Testis (tissue), 2 donors: ENCODE data around the gene CEACAM6.

Experiments used
- POLR2A ChIP-seq: fragments of 450-650 bp; IDR thresholded peaks from one replicate; pipeline ENCODE4 v1.6.1; 2017; ENCODE audit warnings: antibody characterized with exemption, mild to moderate bottlenecking, moderate library complexity
- TF ChIP-seq, protein P1 (sequence below), 3 experiments: fragments of 450-650 bp in 2 of 3; fragments of 200-600 bp in 1 of 3; sonication (generic) in 1 of 3; IDR thresholded peaks; one replicate each; pipeline ENCODE4 v1.5.1; 2016 to 2019; ENCODE audit warnings: antibody characterized with exemption in 3 of 3, mild to moderate bottlenecking in 2 of 3, moderate library complexity in 1 of 3

DNA sequence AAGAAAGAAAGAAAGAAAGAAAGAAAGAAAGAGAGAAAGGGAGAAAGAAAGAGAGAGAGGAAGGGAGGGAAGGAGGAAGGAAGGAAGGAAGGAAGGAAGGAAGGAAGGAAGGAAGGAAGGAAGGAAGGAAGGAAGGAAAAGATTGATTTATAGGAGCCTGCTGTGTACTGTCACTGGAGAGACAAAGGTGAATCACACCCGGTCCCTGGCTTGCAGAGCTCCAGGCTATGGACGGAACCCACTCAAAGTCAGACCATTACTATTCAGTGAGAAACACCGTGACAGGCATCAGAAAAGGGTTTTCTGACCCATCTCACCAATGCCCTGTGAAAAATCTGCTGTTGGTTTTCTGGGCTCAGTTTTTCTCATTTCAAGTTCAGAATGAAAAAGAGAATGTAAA, 7.3 kb upstream of the CEACAM6 start:
- TF ChIP-seq, protein P1, sequence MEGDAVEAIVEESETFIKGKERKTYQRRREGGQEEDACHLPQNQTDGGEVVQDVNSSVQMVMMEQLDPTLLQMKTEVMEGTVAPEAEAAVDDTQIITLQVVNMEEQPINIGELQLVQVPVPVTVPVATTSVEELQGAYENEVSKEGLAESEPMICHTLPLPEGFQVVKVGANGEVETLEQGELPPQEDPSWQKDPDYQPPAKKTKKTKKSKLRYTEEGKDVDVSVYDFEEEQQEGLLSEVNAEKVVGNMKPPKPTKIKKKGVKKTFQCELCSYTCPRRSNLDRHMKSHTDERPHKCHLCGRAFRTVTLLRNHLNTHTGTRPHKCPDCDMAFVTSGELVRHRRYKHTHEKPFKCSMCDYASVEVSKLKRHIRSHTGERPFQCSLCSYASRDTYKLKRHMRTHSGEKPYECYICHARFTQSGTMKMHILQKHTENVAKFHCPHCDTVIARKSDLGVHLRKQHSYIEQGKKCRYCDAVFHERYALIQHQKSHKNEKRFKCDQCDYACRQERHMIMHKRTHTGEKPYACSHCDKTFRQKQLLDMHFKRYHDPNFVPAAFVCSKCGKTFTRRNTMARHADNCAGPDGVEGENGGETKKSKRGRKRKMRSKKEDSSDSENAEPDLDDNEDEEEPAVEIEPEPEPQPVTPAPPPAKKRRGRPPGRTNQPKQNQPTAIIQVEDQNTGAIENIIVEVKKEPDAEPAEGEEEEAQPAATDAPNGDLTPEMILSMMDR (IDR thresholded peaks at IDR 0.05), result no peak
- no peak for TF ChIP-seq POLR2A
